ENCODE measurements around the gene RHPN2.
"Not testable (repeated sequence)": the region's sequence is repeated elsewhere in the genome, so short reads cannot be mapped to it uniquely, and the experiment has no call there.

RHPN2 gene

GRCh38 chr19:33040994-33041827, 23.5 kb downstream of the RHPN2 start:
- TF ChIP-seq CTCF (IDR thresholded peaks at IDR 0.05; ENCODE audit: low read depth, low read length, poor library complexity, severe bottlenecking) (no peak), EZH2phosphoT487 (IDR thresholded peaks at IDR 0.05; ENCODE audit: borderline replicate concordance, low read length) (no peak)
- no peaks in the 10 kb centered on the region; the same call in 1 of the 2 replicates for H3K36me3 ChIP-seq (ENCODE audit: control insufficient read depth, low read length)
- no peak overlapping the region for H3K27ac ChIP-seq (ENCODE audit: low read depth, low read length)
- H3F3A ChIP-seq (ENCODE audit: control insufficient read depth, insufficient read depth), result no peaks in the 10 kb centered on the region
- no peaks in the 10 kb centered on the region for H3K27me3 ChIP-seq (ENCODE audit: control insufficient read depth, low read length)
- H3K4me3 ChIP-seq (ENCODE audit: low read length), result no peak overlapping the region
- no peaks in the 10 kb centered on the region for H4K20me1 ChIP-seq (ENCODE audit: control insufficient read depth, insufficient read depth, low read depth, low read length)
- H3K79me2 ChIP-seq (ENCODE audit: control insufficient read depth, low read length), result peaks cover 3% of the 10 kb centered on the region; the same call in 1 of the 2 replicates
- H3K4me1 ChIP-seq (ENCODE audit: control insufficient read depth, low read length), result peaks cover 5% of the 10 kb centered on the region
- H3K4me2 ChIP-seq (ENCODE audit: low read length), result no peak overlapping the region
- no peaks in the 10 kb centered on the region for H3K9me3 ChIP-seq (ENCODE audit: control insufficient read depth, insufficient read depth, low read length)
- H3K9me2 ChIP-seq (replicated peaks; ENCODE audit: control insufficient read depth, low read length), result no peaks in the 10 kb centered on the region

DNA sequence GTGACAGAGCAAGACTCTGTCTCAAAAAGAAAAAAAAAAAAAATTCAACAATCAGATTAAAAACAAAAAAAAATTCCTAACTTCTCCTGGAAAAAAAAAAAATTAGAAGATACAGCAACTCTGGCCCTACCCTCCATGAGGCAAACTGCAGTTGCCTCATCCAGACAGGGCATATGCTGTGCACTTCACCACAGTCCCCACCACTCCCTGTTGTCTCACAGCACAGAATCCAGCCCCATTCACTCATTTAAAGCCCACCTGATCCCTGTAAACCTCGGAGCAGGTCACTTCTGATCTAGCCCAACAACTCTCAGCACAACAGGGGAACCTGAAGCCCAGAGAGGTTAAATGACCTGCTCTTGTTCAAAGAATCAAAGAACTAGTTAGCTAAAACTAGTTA, 24.9 kb downstream of the RHPN2 start:
- H4K20me1 ChIP-seq (ENCODE audit: control insufficient read depth, insufficient read depth, low read depth, low read length), result no peaks in the 10 kb centered on the region
- H3K4me1 ChIP-seq (ENCODE audit: control insufficient read depth, low read length), result peaks cover 5% of the 10 kb centered on the region
- no peaks in the 10 kb centered on the region for H3K9me2 ChIP-seq (replicated peaks; ENCODE audit: control insufficient read depth, low read length)
- no peak overlapping the region for H3K4me2 ChIP-seq (ENCODE audit: low read length)
- H3K27ac ChIP-seq (ENCODE audit: low read depth, low read length), result no peak overlapping the region
- no peaks in the 10 kb centered on the region for H3K27me3 ChIP-seq (ENCODE audit: control insufficient read depth, low read length)
- TF ChIP-seq CTCF (IDR thresholded peaks at IDR 0.05; ENCODE audit: low read depth, low read length, poor library complexity, severe bottlenecking), result no peak
- TF ChIP-seq EZH2phosphoT487 (IDR thresholded peaks at IDR 0.05; ENCODE audit: borderline replicate concordance, low read length), result no peak
- no peaks in the 10 kb centered on the region for H3F3A ChIP-seq (ENCODE audit: control insufficient read depth, insufficient read depth)
- H3K36me3 ChIP-seq (ENCODE audit: control insufficient read depth, low read length), result no peaks in the 10 kb centered on the region; the same call in 1 of the 2 replicates
- peaks cover 3% of the 10 kb centered on the region; the same call in 1 of the 2 replicates for H3K79me2 ChIP-seq (ENCODE audit: control insufficient read depth, low read length)
- no peak overlapping the region for H3K4me3 ChIP-seq (ENCODE audit: low read length)
- no peaks in the 10 kb centered on the region for H3K9me3 ChIP-seq (ENCODE audit: control insufficient read depth, insufficient read depth, low read length)

- no peaks in the 10 kb centered on the region for H3F3A ChIP-seq (ENCODE audit: control insufficient read depth, insufficient read depth)
- H3K36me3 ChIP-seq (ENCODE audit: control insufficient read depth, low read length), result no peaks in the 10 kb centered on the region; the same call in 1 of the 2 replicates
- no peak overlapping the region for H3K4me2 ChIP-seq (ENCODE audit: low read length)
- TF ChIP-seq EZH2phosphoT487 (IDR thresholded peaks at IDR 0.05; ENCODE audit: borderline replicate concordance, low read length) (no peak), CTCF (IDR thresholded peaks at IDR 0.05; ENCODE audit: low read depth, low read length, poor library complexity, severe bottlenecking) (no peak)
- H3K4me3 ChIP-seq (ENCODE audit: low read length), result no peak overlapping the region
- H3K27me3 ChIP-seq (ENCODE audit: control insufficient read depth, low read length), result no peaks in the 10 kb centered on the region
- no peaks in the 10 kb centered on the region for H4K20me1 ChIP-seq (ENCODE audit: control insufficient read depth, insufficient read depth, low read depth, low read length)
- H3K79me2 ChIP-seq (ENCODE audit: control insufficient read depth, low read length), result peaks cover 3% of the 10 kb centered on the region; the same call in 1 of the 2 replicates
- no peak overlapping the region for H3K27ac ChIP-seq (ENCODE audit: low read depth, low read length)
- H3K9me3 ChIP-seq (ENCODE audit: control insufficient read depth, insufficient read depth, low read length), result no peaks in the 10 kb centered on the region
- no peaks in the 10 kb centered on the region for H3K9me2 ChIP-seq (replicated peaks; ENCODE audit: control insufficient read depth, low read length)
- H3K4me1 ChIP-seq (ENCODE audit: control insufficient read depth, low read length), result peaks cover 5% of the 10 kb centered on the region
Observed at GRCh38 chr19:33039108-33039599, 25.5 kb downstream of the RHPN2 start.

GRCh38 chr19:33037168-33038025, 27.3 kb downstream of the RHPN2 start:
- not testable (repeated sequence) for H4K20me1 ChIP-seq (ENCODE audit: control insufficient read depth, insufficient read depth, low read depth, low read length); H3K27me3 ChIP-seq (ENCODE audit: control insufficient read depth, low read length); H3K27ac ChIP-seq (ENCODE audit: low read depth, low read length); H3K9me3 ChIP-seq (ENCODE audit: control insufficient read depth, insufficient read depth, low read length); H3F3A ChIP-seq (ENCODE audit: control insufficient read depth, insufficient read depth); H3K36me3 ChIP-seq (ENCODE audit: control insufficient read depth, low read length); H3K4me3 ChIP-seq (ENCODE audit: low read length); H3K79me2 ChIP-seq (ENCODE audit: control insufficient read depth, low read length); H3K9me2 ChIP-seq (replicated peaks; ENCODE audit: control insufficient read depth, low read length); H3K4me1 ChIP-seq (ENCODE audit: control insufficient read depth, low read length); H3K4me2 ChIP-seq (ENCODE audit: low read length)

GRCh38 chr19:33036370-33037167, 28.1 kb downstream of the RHPN2 start:
- H3K27ac ChIP-seq (ENCODE audit: low read depth, low read length), result not testable (repeated sequence)

More at GRCh38 chr19:33036370-33037167, 28.1 kb downstream of the RHPN2 start:
- H3K4me1 ChIP-seq (ENCODE audit: control insufficient read depth, low read length); H4K20me1 ChIP-seq (ENCODE audit: control insufficient read depth, insufficient read depth, low read depth, low read length); H3K9me3 ChIP-seq (ENCODE audit: control insufficient read depth, insufficient read depth, low read length); H3K79me2 ChIP-seq (ENCODE audit: control insufficient read depth, low read length); H3K4me2 ChIP-seq (ENCODE audit: low read length); H3K27me3 ChIP-seq (ENCODE audit: control insufficient read depth, low read length); H3K4me3 ChIP-seq (ENCODE audit: low read length); H3K36me3 ChIP-seq (ENCODE audit: control insufficient read depth, low read length); H3K9me2 ChIP-seq (replicated peaks; ENCODE audit: control insufficient read depth, low read length); H3F3A ChIP-seq (ENCODE audit: control insufficient read depth, insufficient read depth): not testable (repeated sequence)
